GM10266 (cell line): ENCODE measurements around the gene ISL2.
A peak's percentile ranks its signal among the peaks of the same experiment; 100 is the strongest.
"Not testable (repeated sequence)": the region's sequence is repeated elsewhere in the genome, so short reads cannot be mapped to it uniquely, and the experiment has no call there.

Source experiments
- DNase-seq: peaks from one replicate; pipeline ENCODE4 v3.0.0; 2012; ENCODE audit errors: extremely low spot score
- TF ChIP-seq, protein P1 (sequence below): IDR thresholded peaks from 2 replicates; pipeline ENCODE4 v1.5.1; 2012; ENCODE audit warnings: mild to moderate bottlenecking, low read depth; ENCODE audit not compliant: control insufficient read depth, insufficient read depth; ENCODE audit errors: missing control alignments

Gene ISL2

DNA sequence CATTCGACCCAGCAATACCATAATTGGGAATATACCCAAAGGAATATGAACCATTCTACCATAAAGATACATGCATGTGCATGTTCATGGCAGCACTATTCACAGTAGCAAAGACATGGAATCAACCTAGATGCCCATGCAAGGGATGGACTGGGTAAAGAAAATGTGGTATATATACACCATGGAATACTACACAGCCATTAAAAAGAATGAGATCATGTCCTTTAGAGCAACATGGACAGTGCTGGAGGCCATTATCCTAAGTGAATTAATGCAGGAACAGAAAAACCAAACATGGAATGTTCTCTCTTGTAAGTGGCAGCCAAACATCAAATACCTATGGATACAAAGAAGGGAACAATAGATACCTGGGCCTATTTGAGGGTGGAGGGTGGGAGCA lies 32.7 kb upstream of the ISL2 start:
- TF ChIP-seq, protein P1, sequence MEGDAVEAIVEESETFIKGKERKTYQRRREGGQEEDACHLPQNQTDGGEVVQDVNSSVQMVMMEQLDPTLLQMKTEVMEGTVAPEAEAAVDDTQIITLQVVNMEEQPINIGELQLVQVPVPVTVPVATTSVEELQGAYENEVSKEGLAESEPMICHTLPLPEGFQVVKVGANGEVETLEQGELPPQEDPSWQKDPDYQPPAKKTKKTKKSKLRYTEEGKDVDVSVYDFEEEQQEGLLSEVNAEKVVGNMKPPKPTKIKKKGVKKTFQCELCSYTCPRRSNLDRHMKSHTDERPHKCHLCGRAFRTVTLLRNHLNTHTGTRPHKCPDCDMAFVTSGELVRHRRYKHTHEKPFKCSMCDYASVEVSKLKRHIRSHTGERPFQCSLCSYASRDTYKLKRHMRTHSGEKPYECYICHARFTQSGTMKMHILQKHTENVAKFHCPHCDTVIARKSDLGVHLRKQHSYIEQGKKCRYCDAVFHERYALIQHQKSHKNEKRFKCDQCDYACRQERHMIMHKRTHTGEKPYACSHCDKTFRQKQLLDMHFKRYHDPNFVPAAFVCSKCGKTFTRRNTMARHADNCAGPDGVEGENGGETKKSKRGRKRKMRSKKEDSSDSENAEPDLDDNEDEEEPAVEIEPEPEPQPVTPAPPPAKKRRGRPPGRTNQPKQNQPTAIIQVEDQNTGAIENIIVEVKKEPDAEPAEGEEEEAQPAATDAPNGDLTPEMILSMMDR: no peak
- DNase-seq: no peak

DNA sequence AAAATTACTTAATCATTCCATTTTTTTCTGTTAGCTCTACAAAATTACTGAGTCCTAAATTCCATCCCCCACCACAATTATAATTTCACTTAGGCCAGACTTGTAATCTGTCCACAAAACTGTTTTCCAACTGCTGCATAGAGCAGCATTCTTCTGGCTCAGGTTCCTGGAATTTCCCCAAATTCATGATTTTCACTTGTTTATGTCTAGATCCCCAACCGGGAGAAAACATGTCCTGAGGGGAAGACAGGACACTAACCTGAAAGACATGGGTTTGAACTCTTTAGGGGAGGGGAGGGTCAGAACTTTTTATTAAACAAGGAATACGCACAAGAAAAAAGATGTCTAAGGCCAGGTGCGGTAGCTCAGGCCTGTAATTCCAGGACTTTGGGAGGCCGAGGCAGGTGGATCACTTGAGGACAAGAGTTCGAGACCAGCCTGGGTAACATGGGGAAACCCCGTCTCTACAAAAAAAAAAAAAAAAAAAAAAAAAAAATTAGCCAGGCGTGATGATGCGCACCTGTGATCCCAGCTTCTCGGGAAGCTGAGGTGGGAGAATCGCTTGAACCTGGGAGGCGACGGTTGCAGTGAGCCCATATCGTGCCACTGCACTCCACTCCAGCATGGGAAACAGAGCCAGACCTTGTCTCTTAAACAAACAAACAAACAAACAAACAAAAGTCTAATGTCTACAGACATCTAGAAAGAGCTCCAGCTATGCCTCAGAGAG lies 26.8 kb upstream of the ISL2 start:
- no peak for DNase-seq
- TF ChIP-seq, protein P1: no peak

DNA sequence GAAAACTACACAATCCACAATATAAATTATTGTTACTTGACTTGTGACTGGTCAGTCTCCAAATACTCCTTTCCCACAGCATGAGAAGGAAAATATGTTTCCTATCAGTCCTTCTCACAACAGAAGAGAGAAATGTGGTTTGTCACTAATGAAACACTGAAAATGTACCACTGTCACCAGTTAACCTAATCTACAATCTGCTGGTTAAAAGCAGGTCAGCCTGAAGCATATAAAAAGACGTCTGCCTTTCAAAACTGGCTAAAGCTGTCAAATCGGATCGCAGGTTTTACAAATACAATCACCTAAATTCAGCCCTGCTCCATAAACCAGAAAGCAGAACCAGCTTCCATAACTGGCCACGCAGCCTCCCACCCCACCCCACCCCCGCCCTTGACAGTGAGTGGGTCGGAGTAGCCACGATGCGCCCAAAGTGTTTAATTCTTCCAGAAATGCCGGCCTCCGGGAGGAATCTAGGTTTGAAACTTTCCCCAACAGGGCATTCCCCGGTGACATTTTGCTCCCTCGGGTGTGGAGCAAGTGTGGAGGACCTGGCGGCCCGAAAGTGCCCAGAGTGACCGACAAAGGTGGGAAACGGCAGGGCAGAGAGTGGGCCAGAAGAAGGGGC lies 26.0 kb upstream of the ISL2 start:
- TF ChIP-seq, protein P1: no peak
- peak; percentile 19 for DNase-seq

- peak; percentile 96 for DNase-seq
- TF ChIP-seq, protein P1: no peak
Measured at GRCh38 chr15:76311100-76311953, 25.2 kb upstream of the ISL2 start, which contains the start of gene ETFA. Gene ETFA, minus strand, starts transcription at chr15:76311469. Its CDS starts 81 bp downstream, at chr15:76311388.

- DNase-seq: no peak
- TF ChIP-seq, protein P1: no peak
Measured at GRCh38 chr15:76312540-76313174, 23.9 kb upstream of the ISL2 start.

DNA sequence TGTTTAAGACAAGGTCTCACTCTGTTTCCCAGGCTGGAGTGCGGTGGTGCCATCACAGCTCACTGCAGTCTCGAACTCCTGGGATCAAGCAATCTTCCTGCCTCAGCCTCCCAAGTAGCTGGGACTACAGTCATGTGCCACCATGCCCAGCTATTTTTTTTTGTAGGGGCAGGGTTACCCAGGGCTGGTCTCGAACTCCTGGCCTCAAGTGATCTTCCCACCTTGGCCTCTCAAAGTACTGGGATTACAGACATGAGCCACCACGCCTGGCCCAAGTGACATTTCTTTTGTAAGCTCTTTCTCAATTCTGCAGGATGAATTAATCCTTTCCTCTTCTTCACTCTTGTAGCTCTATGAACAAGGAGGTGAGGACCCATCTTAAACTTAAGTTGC lies 23.4 kb upstream of the ISL2 start:
- DNase-seq: not testable (repeated sequence)

- no peak for DNase-seq
- TF ChIP-seq, protein P1: no peak
Measured at GRCh38 chr15:76313731-76314130, 22.8 kb upstream of the ISL2 start.
